ENCODE measurements around the gene ERMARD. TPM values are rescaled to one million over a fixed set of nuclear protein-coding genes. Genes with fewer than 3 reads are reported as not detected.

The ERMARD gene
- total RNA-seq, 4 donors from 2014 or later, result 9.0 to 18.9 (median 11.2) TPM

GRCh38 chr6:169766921-169767736 is 15.7 kb downstream of the ERMARD start:
- peaks cover 0 to 67% of the 10 kb centered on the region in 2 donors for H3K36me3 ChIP-seq
- in situ Hi-C loops (cut with MboI; ENCODE audit: low sequenced_read_pairs in 4 of 4), result no loop called here

GRCh38 chr6:169774347-169774746 is 22.9 kb downstream of the ERMARD start:
- H3K4me3 ChIP-seq, result no peak overlapping the region

More at GRCh38 chr6:169766921-169767736, 15.7 kb downstream of the ERMARD start:
- no peaks in the 10 kb centered on the region for H3K27me3 ChIP-seq
- intact Hi-C loops (cut with DNase I; ENCODE audit: low total_unique reads), result no loop called here
- ATAC-seq (no peak), DNase-seq (no peak)
- TF ChIP-seq POLR2A (IDR thresholded peaks at IDR 0.05), result no peak
- TF ChIP-seq CTCF (IDR thresholded peaks at IDR 0.05 in 4 of 5, conservative IDR thresholded peaks at IDR 0.05 in 1 of 5), result no peak
- no peaks in the 10 kb centered on the region for H3K9me3 ChIP-seq
- H3K4me3 ChIP-seq, result no peak overlapping the region
- no peak overlapping the region for H3K27ac ChIP-seq
- peaks cover 0 to 6% of the 10 kb centered on the region in 2 donors for H3K4me1 ChIP-seq

GRCh38 chr6:169775321-169775720 is 23.9 kb downstream of the ERMARD start:
- H3K36me3 ChIP-seq, result peaks cover 0 to 67% of the 10 kb centered on the region in 2 donors
- H3K9me3 ChIP-seq, result no peaks in the 10 kb centered on the region
- intact Hi-C loops (cut with DNase I; ENCODE audit: low total_unique reads) (no loop called here), in situ Hi-C loops (cut with MboI; ENCODE audit: low sequenced_read_pairs in 4 of 4) (no loop called here)
- no peak for DNase-seq
- no peaks in the 10 kb centered on the region for H3K27me3 ChIP-seq
- H3K27ac ChIP-seq, result no peak overlapping the region
- no peak for ATAC-seq
- H3K4me3 ChIP-seq, result no peak overlapping the region
- no peak for TF ChIP-seq POLR2A (IDR thresholded peaks at IDR 0.05)
- TF ChIP-seq CTCF (IDR thresholded peaks at IDR 0.05 in 4 of 5, conservative IDR thresholded peaks at IDR 0.05 in 1 of 5), result no peak
- H3K4me1 ChIP-seq, result no peaks in the 10 kb centered on the region

More at GRCh38 chr6:169774347-169774746, 22.9 kb downstream of the ERMARD start:
- ATAC-seq (no peak), DNase-seq (no peak)
- peaks cover 0 to 67% of the 10 kb centered on the region in 2 donors for H3K36me3 ChIP-seq
- TF ChIP-seq CTCF (IDR thresholded peaks at IDR 0.05 in 4 of 5, conservative IDR thresholded peaks at IDR 0.05 in 1 of 5) (no peak), POLR2A (IDR thresholded peaks at IDR 0.05) (no peak)
- in situ Hi-C loops (cut with MboI; ENCODE audit: low sequenced_read_pairs in 4 of 4) (no loop called here), intact Hi-C loops (cut with DNase I; ENCODE audit: low total_unique reads) (no loop called here)
- no peaks in the 10 kb centered on the region for H3K9me3 ChIP-seq
- no peaks in the 10 kb centered on the region for H3K27me3 ChIP-seq
- no peak overlapping the region for H3K27ac ChIP-seq
- no peaks in the 10 kb centered on the region for H3K4me1 ChIP-seq

GRCh38 chr6:169776379-169776778 is 25.0 kb downstream of the ERMARD start:
- Histone ChIP-seq H3K9me3 (no peaks in the 10 kb centered on the region), H3K4me1 (no peaks in the 10 kb centered on the region), H3K27ac (no peak overlapping the region), H3K4me3 (no peak overlapping the region), H3K27me3 (no peaks in the 10 kb centered on the region), H3K36me3 (peaks cover 0 to 65% of the 10 kb centered on the region in 2 donors)
- TF ChIP-seq POLR2A (IDR thresholded peaks at IDR 0.05) (no peak), CTCF (IDR thresholded peaks at IDR 0.05 in 4 of 5, conservative IDR thresholded peaks at IDR 0.05 in 1 of 5) (no peak)
- intact Hi-C loops (cut with DNase I; ENCODE audit: low total_unique reads) (no loop called here), in situ Hi-C loops (cut with MboI; ENCODE audit: low sequenced_read_pairs in 4 of 4) (no loop called here)
- ATAC-seq (no peak), DNase-seq (no peak)

All from gastrocnemius medialis (tissue), 4 donors.